ENCODE measurements around the gene MLXIPL. TPM values are rescaled to one million over a fixed set of nuclear protein-coding genes. Genes with fewer than 3 reads are reported as not detected.
"Not testable (repeated sequence)": the region's sequence is repeated elsewhere in the genome, so short reads cannot be mapped to it uniquely, and the experiment has no call there.

Gene MLXIPL
- total RNA-seq, 1 experiment from 2014 or later = 7.2 TPM

DNA sequence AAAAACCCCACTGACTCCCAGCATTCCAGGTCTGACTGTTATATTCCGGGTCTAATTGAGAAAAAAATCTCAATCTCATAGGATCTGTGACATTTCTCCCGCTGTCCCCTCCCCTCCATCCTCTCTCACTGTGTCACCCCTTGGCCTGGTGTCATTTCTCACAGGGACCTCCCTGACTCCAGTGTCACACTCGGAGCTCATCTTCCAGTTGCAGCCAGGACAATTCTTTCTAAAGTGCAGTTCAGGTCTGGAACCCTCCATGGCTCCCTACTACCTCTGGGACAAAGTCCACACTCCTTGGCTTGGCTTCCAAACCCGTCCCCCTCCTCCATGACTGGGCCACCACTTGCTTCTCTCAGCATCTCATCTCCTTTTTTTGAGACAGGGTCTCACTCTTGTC, 14.2 kb downstream of the MLXIPL start:
- ATAC-seq (no peak), DNase-seq (ENCODE audit: low read depth, low spot score) (no peak)
- in situ Hi-C loops (cut with HindIII; ENCODE audit: low pct_unique_long_range_greater_than_20kb, low sequenced_read_pairs) = no loop called here
- Histone ChIP-seq H3K4me1 (ENCODE audit: control insufficient read depth, insufficient read depth, low read length) (peaks cover 10% of the 10 kb centered on the region), H3K9me3 (ENCODE audit: control insufficient read depth, insufficient read depth, low read depth, low read length) (no peaks in the 10 kb centered on the region), H3K36me3 (ENCODE audit: control insufficient read depth, insufficient read depth, low read length) (no peaks in the 10 kb centered on the region), H3K4me3 (ENCODE audit: low read depth in 2 of 2, low read length in 2 of 2) (no peak overlapping the region), H3K27ac (ENCODE audit: low read length) (no peak overlapping the region), H3K27me3 (ENCODE audit: control insufficient read depth, insufficient read depth, low read length) (no peaks in the 10 kb centered on the region)
- no peak for TF ChIP-seq POLR2AphosphoS5 (IDR thresholded peaks at IDR 0.05; ENCODE audit: low read depth, low read length)
- TF ChIP-seq REST (IDR thresholded peaks at IDR 0.05; ENCODE audit: insufficient read depth in 1 of 2, low read depth in 2 of 2, low read length in 1 of 2) = no peak
- TF ChIP-seq SIN3A (IDR thresholded peaks at IDR 0.05; ENCODE audit: borderline replicate concordance, insufficient read depth, low read depth, low read length) = no peak
- no peak for TF ChIP-seq TCF7L2 (IDR thresholded peaks at IDR 0.05; ENCODE audit: low read depth, low read length)
- no peak for TF ChIP-seq CTCF (IDR thresholded peaks at IDR 0.05)
- intact Hi-C loops (cut with micrococcal nuclease; ENCODE audit: unreplicated experiment) = no loop called here
- ChIA-PET POLR2A (interaction anchor here (0.6 kb wide), 1 partner anchor 19 kb away, joined by 4 read pairs; no protein-coding TSS in a partner anchor), CTCF (interaction anchor here (0.9 kb wide), 1 partner anchor 115 kb away, joined by 4 read pairs; no protein-coding TSS in a partner anchor)
- no TSS peak for BruUV-seq (replicated peaks)

DNA sequence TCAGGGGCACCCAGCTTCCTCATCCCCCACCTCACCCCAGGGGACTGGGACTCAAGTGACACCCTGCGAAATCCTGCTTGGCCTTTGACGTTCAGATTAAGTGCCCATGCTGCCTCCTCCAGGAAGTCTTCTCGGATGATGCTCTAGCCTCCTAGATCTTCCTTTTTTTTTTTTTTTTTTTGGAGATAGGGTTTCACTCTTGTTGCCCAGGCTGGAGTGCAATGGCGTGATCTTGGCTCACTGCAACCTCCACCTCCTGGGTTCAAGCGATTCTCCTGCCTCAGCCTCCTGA, 16.7 kb downstream of the MLXIPL start:
- H3K9me3 ChIP-seq (ENCODE audit: control insufficient read depth, insufficient read depth, low read depth, low read length); H3K4me3 ChIP-seq (ENCODE audit: low read depth in 2 of 2, low read length in 2 of 2); H3K36me3 ChIP-seq (ENCODE audit: control insufficient read depth, insufficient read depth, low read length); DNase-seq (ENCODE audit: low read depth, low spot score); in situ Hi-C loops (cut with HindIII; ENCODE audit: low pct_unique_long_range_greater_than_20kb, low sequenced_read_pairs); H3K4me1 ChIP-seq (ENCODE audit: control insufficient read depth, insufficient read depth, low read length); ATAC-seq; BruUV-seq (replicated peaks); H3K27ac ChIP-seq (ENCODE audit: low read length); H3K27me3 ChIP-seq (ENCODE audit: control insufficient read depth, insufficient read depth, low read length): not testable (repeated sequence)
- CTCF ChIA-PET = interaction anchor here (0.6 to 1.4 kb wide), 4 partner anchors 41 to 156 kb away, joined by 3 to 11 read pairs (median 8); no protein-coding TSS in a partner anchor
- intact Hi-C loops (cut with micrococcal nuclease; ENCODE audit: unreplicated experiment) = loop anchor here (5.0 kb wide), 2 partner anchors 60 to 120 kb away; partner anchors contain the start of gene VPS37D
- POLR2A ChIA-PET = interaction anchor here (0.7 kb wide), 1 partner anchor 295 kb away, joined by 11 read pairs; no protein-coding TSS in a partner anchor

Measured in Panc1 (cell line).